ENCODE data around the gene GNB4.

The GNB4 gene

DNA sequence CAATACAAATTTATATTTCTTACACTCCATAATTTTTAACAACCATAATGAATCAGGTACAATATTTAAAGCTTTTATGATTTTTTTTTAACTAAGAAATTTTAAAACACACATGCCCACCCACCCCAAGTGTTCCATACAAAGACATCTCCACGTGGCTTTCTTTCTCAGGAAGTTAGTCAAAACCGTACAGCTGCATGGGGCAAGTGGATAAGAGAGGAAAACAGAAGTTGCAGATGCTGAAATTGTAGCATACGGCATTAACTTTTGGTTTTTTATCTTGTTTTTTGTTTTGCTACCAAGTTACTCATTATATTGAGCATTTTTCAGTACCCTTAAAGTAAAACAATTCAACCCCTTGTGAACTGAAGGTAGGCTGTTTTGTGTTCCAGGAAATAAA, 14.8 kb downstream of the GNB4 start:
- no peak for DNase-seq

DNA sequence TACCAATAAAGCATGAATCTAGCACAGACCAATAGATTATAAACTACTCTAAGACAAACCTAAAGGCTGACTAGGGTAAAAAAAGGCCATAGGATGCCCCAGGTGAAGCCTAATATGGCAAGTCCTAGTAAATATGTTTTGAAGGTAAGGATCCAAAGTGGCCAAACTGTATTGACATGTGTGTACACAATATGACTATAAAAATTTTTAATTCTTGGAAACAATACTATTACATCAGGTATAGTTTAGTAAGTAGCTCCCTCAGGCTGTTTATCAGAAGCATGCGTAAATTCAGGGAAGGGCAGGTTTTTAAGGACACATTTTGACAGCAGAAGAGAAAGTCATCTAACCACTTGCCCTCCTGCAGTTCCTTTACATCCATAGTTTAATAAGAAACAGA, 18.8 kb downstream of the GNB4 start:
- DNase-seq, result peak in 1 of 51 donors; percentile 34

DNA sequence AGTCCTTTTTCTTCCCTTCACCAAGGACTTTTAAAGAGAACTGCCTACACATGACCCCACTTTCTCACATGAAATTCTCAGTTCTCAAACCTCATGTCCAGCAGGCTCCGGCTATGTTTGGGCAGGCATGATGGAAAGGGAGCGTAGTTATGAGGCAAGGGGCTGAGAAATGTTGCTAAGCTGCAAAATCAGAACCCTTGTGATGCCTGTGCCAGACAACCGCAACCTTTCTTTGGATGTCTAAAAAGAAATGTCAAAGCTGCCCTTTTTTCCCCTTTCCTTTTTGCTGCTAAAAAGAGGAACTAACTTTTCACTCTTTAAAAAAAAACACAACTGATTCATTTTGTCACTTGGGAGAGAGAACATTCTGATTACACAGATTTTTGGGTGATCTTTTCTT, 19.2 kb downstream of the GNB4 start:
- peak in 22 of 51 donors; percentile 2 to 36 (median 8) for DNase-seq

DNA sequence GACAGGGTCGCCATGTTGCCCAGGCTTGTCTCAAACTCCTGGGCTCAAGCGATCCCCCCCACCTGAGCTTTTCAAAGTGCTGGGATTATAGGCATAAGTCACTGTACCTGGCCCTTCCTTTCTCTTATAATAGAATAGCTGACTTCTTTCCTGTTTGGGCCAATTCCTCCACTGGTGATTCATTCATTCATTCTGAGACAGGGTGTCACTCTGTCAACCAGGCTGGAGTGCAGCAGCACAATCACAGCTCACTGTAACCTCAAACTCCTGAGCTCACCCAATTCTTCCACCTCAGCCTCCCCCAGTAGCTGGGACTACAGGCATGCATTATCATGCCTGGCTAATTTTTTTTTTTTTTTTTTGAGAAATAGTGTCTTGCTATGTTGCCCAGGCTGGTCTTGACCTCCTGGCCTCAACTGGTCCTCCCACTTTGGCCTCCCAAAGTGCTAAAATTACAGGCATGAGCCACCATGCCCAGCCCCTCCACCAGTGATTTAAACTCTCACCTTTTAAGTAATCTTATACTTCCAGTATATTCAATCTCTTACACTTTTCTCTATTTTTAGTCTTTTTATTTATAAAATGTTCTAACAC, 20.9 kb downstream of the GNB4 start:
- no peak for DNase-seq

DNA sequence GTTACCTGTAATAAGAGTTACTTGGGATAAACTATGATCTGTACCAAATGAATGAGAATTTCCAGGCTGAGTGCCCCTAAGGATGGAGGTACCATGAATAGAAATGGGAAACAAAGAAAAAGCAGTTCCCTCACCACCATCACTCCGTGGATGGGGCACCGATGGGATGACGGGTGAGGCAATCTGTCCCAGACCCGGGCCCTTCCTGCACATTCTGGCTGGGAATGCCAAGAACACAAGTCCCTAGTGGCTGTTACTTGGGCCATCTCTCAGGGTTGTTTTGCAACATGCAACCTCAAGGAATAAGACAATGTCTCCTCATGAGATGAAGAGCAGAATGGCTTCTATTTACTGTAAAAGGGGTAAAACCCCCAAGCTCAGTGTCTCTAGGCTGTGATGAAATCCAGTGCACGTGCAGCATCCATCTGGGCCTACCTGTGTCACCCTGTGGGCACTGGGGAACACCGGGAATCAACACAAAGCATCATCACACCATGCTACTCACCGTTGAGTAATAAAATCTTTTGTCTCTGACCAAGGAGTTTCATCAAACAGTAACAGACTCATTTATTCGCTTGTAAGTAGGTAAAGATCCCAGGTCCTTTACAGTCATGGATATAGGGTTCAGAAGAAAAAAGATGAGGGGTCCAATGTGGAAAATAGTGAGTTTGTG, 22.3 kb downstream of the GNB4 start:
- no peak for DNase-seq

DNA sequence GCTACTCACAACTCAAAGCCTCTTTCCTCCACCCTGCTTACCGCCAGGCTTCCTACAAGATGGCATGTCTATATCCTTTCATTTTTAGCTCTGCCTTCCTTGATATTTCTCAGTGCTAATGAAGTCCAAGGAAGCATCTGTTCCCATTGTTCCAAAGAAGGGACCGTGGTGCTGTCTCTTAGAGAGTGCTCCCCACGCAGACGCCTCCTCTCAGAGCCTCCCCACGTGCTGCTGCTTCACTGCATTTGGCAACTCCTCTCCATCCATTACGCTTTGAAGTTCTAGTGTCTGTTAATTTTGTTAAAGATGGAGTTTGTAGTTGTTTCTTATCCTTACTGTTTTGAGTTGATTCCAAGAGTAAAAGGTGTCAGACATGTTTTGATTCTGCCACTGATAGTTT, 26.2 kb downstream of the GNB4 start:
- no peak for DNase-seq

DNA sequence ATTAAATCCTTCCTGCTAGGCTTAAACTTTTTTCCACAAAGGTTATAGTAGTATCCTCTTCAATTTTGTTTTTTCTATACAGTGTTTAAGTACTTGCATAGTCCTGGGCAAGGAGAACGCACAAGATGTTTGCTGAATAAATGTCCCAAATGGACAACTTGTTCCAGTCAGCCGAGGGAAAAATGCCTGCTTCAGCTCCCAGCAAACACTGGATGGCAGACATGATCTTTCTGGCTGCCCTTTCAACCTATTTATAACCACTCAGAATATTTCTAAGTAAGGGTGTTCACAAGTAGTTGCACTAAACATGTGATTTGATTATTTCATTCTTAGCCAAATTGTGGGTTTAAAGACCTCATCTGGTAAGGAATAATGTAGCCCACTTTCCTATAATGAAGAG, 29.8 kb downstream of the GNB4 start:
- DNase-seq, result peak in 21 of 51 donors; percentile 1 to 49 (median 14)

DNA sequence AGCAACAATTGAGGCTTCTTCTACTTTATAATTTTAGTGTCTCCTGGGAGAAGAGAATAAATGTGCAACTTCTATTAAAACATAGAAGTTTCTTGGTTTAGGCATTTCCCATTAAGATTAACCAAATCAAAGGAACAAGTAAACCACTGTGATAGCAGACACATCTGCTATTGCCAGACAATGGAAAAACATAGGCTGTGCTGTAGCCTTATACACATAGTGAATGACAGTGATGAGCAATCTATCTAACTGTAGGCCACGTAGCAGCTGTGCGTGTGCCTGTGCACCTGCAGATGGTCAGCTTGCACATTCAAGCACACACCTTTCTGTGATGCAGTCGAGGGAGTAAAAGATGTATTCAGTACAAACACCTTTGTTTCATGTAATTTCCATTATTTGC, 32.7 kb downstream of the GNB4 start:
- no peak for DNase-seq

DNA sequence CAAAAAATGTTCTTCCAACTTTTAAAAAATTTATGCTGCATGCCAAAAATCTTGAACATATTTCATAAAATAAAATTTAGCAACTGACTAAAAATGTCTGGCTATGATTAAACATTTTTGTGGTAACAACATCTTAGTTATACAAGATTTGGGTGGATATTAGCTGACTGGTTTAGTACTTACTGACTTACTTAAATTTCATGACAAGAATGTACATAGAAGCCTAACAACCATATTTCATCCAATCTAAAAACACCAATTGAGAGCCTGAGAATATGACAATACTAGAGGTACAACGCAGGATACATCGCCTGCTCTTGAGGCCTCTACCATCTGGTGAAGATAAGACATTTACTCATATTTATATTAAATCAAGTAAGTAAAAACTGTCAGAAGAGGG, 34.6 kb downstream of the GNB4 start:
- DNase-seq, result no peak

DNA sequence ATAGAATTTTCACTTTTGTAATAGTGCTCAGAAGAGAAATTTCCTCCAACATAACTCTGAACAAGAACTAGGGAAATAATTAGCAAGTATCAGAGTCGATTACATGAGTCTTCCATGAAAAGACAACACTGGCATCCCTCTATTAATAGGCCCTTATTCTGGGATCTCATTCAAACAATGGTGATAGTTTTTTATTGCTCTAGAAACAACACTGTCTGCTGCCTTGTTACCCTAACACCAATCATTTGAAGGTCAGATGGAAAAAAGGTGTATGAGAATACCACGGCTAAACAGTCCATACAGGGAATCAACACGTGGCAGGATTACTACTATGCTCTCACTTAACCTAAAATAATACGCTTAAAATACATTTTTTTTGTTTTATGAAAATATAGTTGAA, 35.9 kb downstream of the GNB4 start:
- DNase-seq, result no peak

DNA sequence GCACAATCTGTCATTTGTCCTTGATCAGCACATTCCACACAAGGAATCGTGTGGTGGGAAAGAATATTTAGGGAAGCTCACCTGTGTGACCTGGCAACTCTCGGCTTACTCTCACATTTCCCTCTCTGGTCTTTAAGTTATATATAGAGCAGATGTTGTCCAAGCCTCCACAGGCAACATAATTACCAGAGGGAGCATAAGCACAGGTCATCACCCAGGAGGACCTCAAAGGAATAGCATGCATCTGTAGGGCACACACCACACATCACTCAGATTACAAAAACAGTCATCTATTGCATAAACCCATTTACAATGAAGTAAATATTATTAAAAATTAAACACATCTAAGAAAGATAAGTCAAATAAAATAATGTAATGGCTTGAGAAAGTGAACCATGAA, 36.5 kb downstream of the GNB4 start:
- DNase-seq, result no peak

DNA sequence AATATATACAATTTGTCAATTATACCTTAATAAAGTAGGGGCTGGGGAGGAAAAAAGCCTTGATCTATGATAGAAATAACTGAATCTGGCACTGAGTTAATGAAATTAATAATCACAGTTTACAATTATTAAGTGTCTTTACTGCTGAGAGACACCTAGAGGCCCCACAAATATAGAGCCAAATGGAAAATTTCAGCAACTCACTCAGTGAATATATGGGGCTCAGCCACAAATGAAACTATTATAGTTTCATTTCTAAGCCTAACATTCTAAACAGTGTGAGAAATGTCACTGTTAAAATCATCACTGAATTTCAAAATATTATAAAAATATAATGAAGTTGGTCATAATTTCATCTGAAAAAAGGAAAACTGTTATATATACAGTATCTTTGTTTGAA, 40.3 kb downstream of the GNB4 start:
- DNase-seq, result no peak

DNA sequence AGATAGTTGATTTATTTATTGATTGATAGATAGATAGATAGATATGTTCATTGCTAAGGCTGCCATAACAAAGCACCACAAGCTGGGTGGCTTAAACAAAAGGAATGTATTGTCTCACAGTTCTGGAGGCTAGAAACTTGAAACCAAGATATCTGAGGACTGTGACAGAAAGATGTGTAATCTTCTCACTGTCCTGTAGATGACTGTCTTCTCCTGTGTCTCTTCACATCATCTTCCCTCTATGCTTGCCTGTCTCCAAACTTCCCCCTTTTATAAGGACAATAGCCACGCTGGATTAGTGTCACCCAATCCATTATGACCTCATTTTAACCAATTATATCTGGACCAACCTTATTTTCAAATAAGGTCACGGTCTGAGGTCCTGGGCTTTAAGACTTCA, 40.9 kb downstream of the GNB4 start:
- DNase-seq, result no peak

DNA sequence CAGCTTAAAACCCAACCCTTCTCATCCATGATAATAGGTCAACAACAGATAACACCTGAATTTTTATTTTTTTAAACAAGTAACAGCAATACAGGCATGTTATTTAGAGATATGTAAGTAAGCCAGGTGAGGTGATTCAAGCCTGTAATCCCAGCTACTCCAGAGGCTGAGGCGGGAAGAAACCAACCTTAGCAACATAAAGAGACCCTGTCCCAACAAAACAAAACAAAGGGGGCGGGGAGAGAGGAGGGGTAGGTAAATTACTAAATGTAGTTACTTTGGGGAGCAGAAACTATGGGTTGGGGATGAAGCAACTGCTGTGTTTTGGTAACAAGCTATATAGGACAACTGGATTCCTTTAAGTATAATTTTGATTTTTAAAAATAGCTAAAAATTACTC, 47.0 kb downstream of the GNB4 start:
- no peak for DNase-seq

DNA sequence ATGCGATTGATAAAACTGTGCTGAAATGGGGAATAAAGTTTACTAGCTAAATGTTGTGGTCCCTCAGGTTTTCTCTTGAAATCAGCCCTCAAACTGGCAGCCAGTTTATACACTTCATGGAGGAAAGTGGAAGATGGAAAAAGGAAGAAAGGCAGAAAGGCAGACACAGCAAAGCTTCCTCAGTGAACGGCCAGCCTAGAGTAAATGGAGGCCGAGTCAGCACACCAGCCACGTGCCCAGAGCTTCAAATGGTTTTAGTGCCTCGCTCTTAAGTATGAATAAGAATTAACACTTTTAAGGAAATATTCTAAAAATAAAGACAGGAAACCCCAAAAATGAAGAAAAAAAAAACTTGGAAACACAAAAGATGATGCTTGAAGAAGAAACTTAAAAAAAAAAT, 48.3 kb downstream of the GNB4 start:
- no peak for DNase-seq

DNA sequence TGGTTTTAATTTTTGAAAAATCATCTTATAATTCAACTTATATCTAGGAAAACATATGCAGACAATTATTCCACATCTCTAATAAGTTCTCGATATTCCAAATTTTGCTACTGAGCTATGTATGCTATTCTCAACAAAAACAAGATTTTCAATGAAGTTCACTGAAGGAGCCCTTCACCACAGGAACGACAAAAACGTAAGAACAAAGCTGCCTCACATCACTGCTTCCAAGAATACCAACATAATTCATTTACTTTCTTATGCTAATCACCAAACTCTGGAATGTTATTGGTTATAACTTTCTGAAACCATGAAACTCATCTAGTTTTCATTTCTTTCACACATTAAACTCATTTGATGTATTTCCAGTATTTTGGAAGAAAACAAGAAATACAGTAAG, 49.7 kb downstream of the GNB4 start:
- no peak for DNase-seq

DNA sequence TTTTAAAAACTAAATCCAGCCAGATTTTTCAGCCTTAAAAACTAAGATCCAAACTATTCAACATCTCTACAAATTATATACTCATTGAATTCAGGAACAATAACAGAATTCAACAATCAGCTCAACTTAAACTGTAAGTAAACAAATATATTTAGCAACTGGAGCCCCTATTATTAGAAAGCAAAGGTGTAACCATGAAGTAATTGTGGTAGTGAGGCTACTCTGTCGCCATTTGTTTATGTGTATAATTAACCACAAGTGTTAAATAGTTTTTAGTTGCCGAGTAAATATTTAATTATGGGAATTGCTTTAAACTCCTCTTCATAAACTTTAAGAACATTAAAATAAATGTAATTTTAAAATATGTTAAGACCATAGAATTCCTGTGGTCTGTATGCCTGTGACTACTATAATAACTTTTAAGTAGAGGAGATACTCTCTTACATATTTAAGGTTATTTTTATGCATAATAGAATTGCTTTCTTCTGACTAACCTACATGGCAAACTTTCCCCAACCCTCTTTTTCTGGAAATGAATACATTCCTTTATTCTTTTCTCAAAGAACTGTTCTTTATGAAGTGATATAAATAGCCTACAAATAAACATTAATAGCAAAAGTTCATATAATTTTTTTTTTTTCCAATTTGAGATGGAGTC, 52.6 kb downstream of the GNB4 start:
- DNase-seq, result no peak

DNA sequence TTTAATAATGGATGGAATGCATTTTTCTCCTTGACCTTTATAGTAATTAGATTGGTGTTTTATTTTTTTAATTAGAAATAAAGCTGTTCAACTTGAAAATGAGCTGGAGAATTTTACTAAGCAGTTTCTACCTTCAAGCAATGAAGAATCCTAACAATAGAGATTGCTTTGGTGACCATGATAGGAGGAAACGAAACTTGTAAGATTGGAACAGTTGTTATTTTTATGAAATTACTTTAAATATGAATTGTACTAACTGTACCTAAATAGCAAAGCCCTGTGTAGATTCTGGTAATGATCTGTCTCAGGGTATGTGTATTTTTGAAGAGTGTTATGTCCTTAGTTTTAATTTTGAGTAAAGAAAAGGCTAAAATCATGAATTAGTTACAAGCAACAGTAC, 59.4 kb downstream of the GNB4 start:
- DNase-seq, result no peak

DNA sequence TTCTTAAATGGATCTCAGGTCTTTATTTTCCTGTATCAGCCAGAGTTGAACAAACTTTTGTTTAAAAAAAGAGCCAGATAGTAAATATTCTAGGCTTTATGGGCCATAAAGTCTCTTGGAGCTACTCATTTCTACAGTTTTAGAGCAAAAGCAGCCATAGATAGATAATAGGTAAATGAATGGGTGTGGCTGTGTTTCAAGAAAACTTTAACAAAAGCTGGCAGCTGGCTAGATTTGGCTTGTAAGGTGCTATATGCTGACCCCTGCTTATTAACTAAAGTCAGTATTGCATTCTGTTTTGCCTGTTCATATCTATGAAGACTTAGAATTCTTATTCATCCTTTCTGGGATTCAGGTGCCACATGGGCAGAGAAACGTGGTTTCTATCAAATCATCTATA, 74.8 kb downstream of the GNB4 start:
- DNase-seq, result no peak

DNA sequence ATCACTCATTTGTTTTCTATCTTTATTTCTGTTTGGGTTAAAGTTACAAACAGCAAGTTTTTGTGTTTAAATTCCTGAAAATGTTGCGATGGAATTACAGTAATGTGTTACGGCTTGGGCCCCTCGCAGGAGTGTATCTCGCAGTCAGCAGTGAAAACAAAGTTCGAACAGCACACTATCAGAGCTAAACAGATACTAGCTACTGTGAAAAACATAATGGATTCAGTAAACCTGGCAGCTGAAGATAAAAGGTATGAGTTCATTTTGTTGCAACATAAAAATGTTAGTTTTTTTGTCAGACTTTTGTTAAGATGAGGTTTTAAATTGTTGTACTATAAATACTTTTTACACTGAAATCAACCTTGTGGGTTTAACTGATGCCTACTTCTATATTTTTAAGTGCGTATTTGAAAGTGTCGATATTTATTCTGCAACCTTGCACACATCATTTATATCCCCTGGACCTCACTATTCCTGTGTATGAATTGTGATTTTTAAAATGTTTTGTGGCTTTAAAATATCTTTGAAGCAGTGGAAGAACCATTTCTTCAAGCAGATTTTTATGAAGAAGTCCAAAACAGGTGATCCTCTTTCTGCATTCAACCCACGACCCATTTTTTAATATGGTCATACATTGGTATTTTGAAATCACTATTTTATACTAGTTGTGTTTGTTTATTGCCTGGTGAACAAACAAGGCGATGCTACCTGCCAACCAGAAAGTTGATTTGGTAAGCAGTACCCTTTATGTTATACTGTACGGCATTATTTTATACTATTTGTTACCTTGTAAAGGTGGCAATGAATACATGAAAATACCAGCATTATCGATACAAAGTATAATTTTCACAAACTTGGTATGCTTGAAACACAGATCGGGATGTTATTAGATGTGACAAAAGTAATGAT, 75.9 kb downstream of the GNB4 start:
- DNase-seq, result no peak

DNA sequence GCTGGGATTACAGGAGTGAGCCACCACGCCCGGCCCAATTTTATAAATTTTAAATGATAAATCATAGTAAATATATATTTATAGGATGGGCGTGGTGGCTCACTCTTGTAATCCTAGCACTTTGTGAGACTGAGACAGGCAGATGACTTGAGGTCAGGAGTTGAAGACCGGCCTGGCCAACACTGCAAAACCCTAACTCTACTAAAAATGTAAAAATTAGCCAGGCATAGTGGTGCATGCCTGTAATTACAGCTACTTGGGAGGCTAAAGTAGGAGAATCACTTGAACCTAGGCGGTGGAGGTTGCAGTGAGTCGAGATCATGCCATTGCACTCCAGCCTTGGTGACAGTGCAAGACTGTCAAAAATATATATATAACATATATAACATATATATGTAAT, 77.3 kb downstream of the GNB4 start:
- no peak for DNase-seq

DNA sequence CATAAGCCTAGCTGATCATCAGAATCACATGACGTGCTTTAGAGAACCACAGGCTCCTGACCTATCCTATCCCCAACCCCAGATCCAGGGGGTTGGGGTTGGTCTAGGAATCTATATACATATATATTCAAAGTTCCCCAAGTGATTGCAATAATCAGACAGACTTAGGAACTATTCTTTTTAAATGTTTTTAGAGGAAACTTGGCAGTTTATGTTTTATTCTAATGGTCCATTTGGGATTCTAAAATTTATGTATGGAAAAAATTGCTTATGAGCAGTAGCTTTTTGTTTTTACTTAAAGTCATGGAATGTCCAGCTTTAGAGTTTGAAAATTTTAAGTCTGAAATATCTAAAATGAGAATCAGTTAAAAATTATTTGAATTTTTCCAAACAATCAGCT, 81.6 kb downstream of the GNB4 start:
- no peak for DNase-seq

Measured in hypothalamus (tissue), 51 donors.